NCI-H1930 (cell line): ENCODE data around the gene B3GLCT.

ENCODE experiments used
- DNase-seq, 2 experiments: peaks; one replicate each; lab custom pipeline; 2025; lab: John Stamatoyannopoulos, UW

The B3GLCT gene

GRCh38 chr13:31350560-31350959 is 150.8 kb downstream of the B3GLCT start:
- DNase-seq, result no peak

- DNase-seq, result no peak
Observed at GRCh38 chr13:31351376-31351775, 151.6 kb downstream of the B3GLCT start.

GRCh38 chr13:31352467-31352866 is 152.7 kb downstream of the B3GLCT start:
- DNase-seq, result no peak

GRCh38 chr13:31355001-31355400 is 155.2 kb downstream of the B3GLCT start:
- DNase-seq, result no peak

- DNase-seq, result no peak
Observed at GRCh38 chr13:31356991-31357390, 157.2 kb downstream of the B3GLCT start.

GRCh38 chr13:31357581-31357980 is 157.8 kb downstream of the B3GLCT start:
- no peak for DNase-seq

GRCh38 chr13:31361673-31362072 is 161.9 kb downstream of the B3GLCT start:
- no peak for DNase-seq

GRCh38 chr13:31365630-31366029 is 165.9 kb downstream of the B3GLCT start:
- no peak for DNase-seq

- no peak for DNase-seq
Observed at GRCh38 chr13:31367410-31367809, 167.6 kb downstream of the B3GLCT start.

- no peak for DNase-seq
Observed at GRCh38 chr13:31369213-31369612, 169.4 kb downstream of the B3GLCT start.

- DNase-seq, result no peak
Observed at GRCh38 chr13:31372454-31372853, 172.7 kb downstream of the B3GLCT start.

GRCh38 chr13:31374682-31375081 is 174.9 kb downstream of the B3GLCT start:
- no peak for DNase-seq

GRCh38 chr13:31377946-31378345 is 178.2 kb downstream of the B3GLCT start:
- no peak for DNase-seq

- no peak for DNase-seq
Observed at GRCh38 chr13:31380715-31381114, 180.9 kb downstream of the B3GLCT start.
